SK-N-SH (cell line): Measurements from ENCODE around the gene TMEM116. TPM values are rescaled to one million over a fixed set of nuclear protein-coding genes. Genes with fewer than 3 reads are reported as not detected.

ENCODE experiments used
- CTCF ChIA-PET: fragments of 300-600, 350-600 bp; formaldehyde crosslinking; extraction: SDS; loops from one replicate; lab custom pipeline; 2021; lab: Yijun Ruan, JAX
- POLR2A ChIA-PET: fragments of 350-600 bp; sonication (Branson Sonifier 250); formaldehyde crosslinking; extraction: SDS; loops from one replicate; lab custom pipeline; 2020; ENCODE audit warnings: antibody characterized with exemption, inconsistent platforms; lab: Yijun Ruan, JAX
- DNase-seq: peaks from one replicate; pipeline ENCODE4 v3.0.0; 2012
- H2AFZ ChIP-seq: fragments of 200-600 bp; sonication (generic); 2 replicates; pipeline ENCODE4 v1.8.1; 2016; ENCODE audit warnings: antibody characterized with exemption, mild to moderate bottlenecking, low read depth
- H3F3A ChIP-seq: fragments of 200-600 bp; sonication (generic); replicated peaks from 2 replicates; pipeline ENCODE3; 2016; ENCODE audit warnings: antibody characterized with exemption, mild to moderate bottlenecking; ENCODE audit not compliant: insufficient read depth
- H3K27ac ChIP-seq, 2 experiments: fragments of 200-500 bp in 1 of 2; fragments of 200-600 bp in 1 of 2; sonication (Bioruptor generic) in 1 of 2; sonication (generic), shearing (Covaris generic) in 1 of 2; 2 replicates each; pipeline versions ENCODE4 v1.5.1 to v1.6.1; 2014 to 2016; ENCODE audit warnings: low read depth in 2 of 2, inconsistent platforms in 1 of 2, low read length in 1 of 2, mild to moderate bottlenecking in 1 of 2, mixed read lengths in 1 of 2
- H3K27me3 ChIP-seq: fragments of 200-600 bp; sonication (generic), shearing (Covaris generic); 2 replicates; pipeline ENCODE4 v1.6.1; 2016; ENCODE audit warnings: mixed run types; ENCODE audit not compliant: insufficient read depth
- H3K36me3 ChIP-seq, 2 experiments: fragments of 200-500 bp in 1 of 2; fragments of 200-600 bp in 1 of 2; sonication (Bioruptor generic) in 1 of 2; sonication (generic) in 1 of 2; replicated peaks in 1 of 2; 2 replicates each; pipeline versions ENCODE3 to v1.5.1; 2014 to 2016; ENCODE audit warnings: low read length in 1 of 2, mild to moderate bottlenecking in 1 of 2; ENCODE audit not compliant: insufficient read depth in 2 of 2, control insufficient read depth in 1 of 2
- H3K4me1 ChIP-seq, 2 experiments: fragments of 200-500 bp in 1 of 2; fragments of 200-600 bp in 1 of 2; sonication (Bioruptor generic) in 1 of 2; sonication (generic), shearing (Covaris generic) in 1 of 2; 2 replicates each; pipeline versions ENCODE4 v1.5.1 to v1.6.1; 2014 to 2016; ENCODE audit warnings: low read depth in 1 of 2, low read length in 1 of 2, mixed run types in 1 of 2; ENCODE audit not compliant: insufficient read depth in 2 of 2, control insufficient read depth in 1 of 2
- H3K4me2 ChIP-seq: fragments of 200-600 bp; sonication (generic), shearing (Covaris generic); 2 replicates; pipeline ENCODE4 v1.6.1; 2017; ENCODE audit warnings: mixed run types
- H3K4me3 ChIP-seq, 2 experiments: fragments of 200-500 bp in 1 of 2; fragments of 200-600 bp in 1 of 2; sonication (Bioruptor generic) in 1 of 2; sonication (generic), shearing (Covaris generic) in 1 of 2; 2 replicates each; pipeline versions ENCODE4 v1.5.1 to v1.8.1; 2014 to 2016; ENCODE audit warnings: low read depth in 2 of 2, inconsistent platforms in 1 of 2, low read length in 1 of 2, mild to moderate bottlenecking in 1 of 2, mixed read lengths in 1 of 2, moderate library complexity in 1 of 2
- H3K79me2 ChIP-seq: fragments of 200-600 bp; sonication (generic); 2 replicates; pipeline ENCODE4 v1.8.1; 2017; ENCODE audit warnings: mild to moderate bottlenecking; ENCODE audit not compliant: insufficient read depth
- H3K9ac ChIP-seq: fragments of 200-600 bp; sonication (generic); 2 replicates; pipeline ENCODE4 v1.6.1; 2017; ENCODE audit warnings: mixed run types
- H3K9me2 ChIP-seq: fragments of 200-600 bp; sonication (generic); 2 replicates; pipeline ENCODE4 v1.6.1; 2017; ENCODE audit warnings: mixed run types
- H3K9me3 ChIP-seq: fragments of 200-600 bp; sonication (generic); 2 replicates; pipeline ENCODE4 v1.6.1; 2017; ENCODE audit warnings: mixed run types, mild to moderate bottlenecking, moderate library complexity
- H4K20me1 ChIP-seq: fragments of 200-600 bp; sonication (generic); 2 replicates; pipeline ENCODE4 v1.6.1; 2017; ENCODE audit warnings: mild to moderate bottlenecking, mixed run types; ENCODE audit not compliant: insufficient read depth
- CHD2 ChIP-seq: fragments of 150-350 bp; IDR thresholded peaks from 2 replicates; pipeline ENCODE4 v1.6.1; 2018; ENCODE audit warnings: low read length; ENCODE audit not compliant: partially characterized antibody
- ELF1 ChIP-seq: IDR thresholded peaks from 2 replicates; pipeline ENCODE4 v1.4.0; 2012
- FOSL2 ChIP-seq: IDR thresholded peaks from 2 replicates; pipeline ENCODE4 v1.4.0; 2012; ENCODE audit warnings: low read depth, mild to moderate bottlenecking, moderate library complexity, borderline replicate concordance
- FOXM1 ChIP-seq: IDR thresholded peaks from 2 replicates; pipeline ENCODE4 v1.4.0; 2012; ENCODE audit warnings: low read depth, mild to moderate bottlenecking
- GATA2 ChIP-seq: sonication (generic); formaldehyde crosslinking; IDR thresholded peaks from 2 replicates; pipeline ENCODE4 v1.5.0; 2020; ENCODE audit warnings: mild to moderate bottlenecking, missing genetic modification reagents
- JUND ChIP-seq: IDR thresholded peaks from 2 replicates; pipeline ENCODE4 v1.4.0; 2012
- MEF2A ChIP-seq: IDR thresholded peaks from 2 replicates; pipeline ENCODE4 v1.4.0; 2012; ENCODE audit warnings: low read depth, borderline replicate concordance
- MXI1 ChIP-seq: IDR thresholded peaks from 2 replicates; pipeline ENCODE4 v1.6.1; 2012; ENCODE audit warnings: mild to moderate bottlenecking, low read depth, low read length, improper control_type of control experiment
- POLR2AphosphoS5 ChIP-seq: IDR thresholded peaks from 2 replicates; pipeline ENCODE4 v1.6.1; 2012; ENCODE audit warnings: low read depth, low read length
- RAD21 ChIP-seq: IDR thresholded peaks from 2 replicates; pipeline ENCODE4 v1.6.1; 2012; ENCODE audit warnings: mild to moderate bottlenecking, low read length
- RCOR1 ChIP-seq: fragments of 150-350 bp; IDR thresholded peaks from 2 replicates; pipeline ENCODE4 v1.6.1; 2017; ENCODE audit warnings: antibody characterized with exemption, low read length
- RFX5 ChIP-seq: IDR thresholded peaks from 2 replicates; pipeline ENCODE4 v1.6.1; 2012; ENCODE audit warnings: mild to moderate bottlenecking, improper control_type of control experiment, low read length
- RXRA ChIP-seq: IDR thresholded peaks from 2 replicates; pipeline ENCODE4 v1.4.0; 2012; ENCODE audit warnings: low read depth, mild to moderate bottlenecking, borderline replicate concordance
- SIN3A ChIP-seq: IDR thresholded peaks from 2 replicates; pipeline ENCODE4 v1.6.1; 2012; ENCODE audit warnings: low read depth, mild to moderate bottlenecking, low read length, moderate library complexity, borderline replicate concordance
- SMC3 ChIP-seq: IDR thresholded peaks from 2 replicates; pipeline ENCODE4 v1.6.1; 2012; ENCODE audit warnings: low read depth, low read length, improper control_type of control experiment
- TCF12 ChIP-seq: IDR thresholded peaks from 2 replicates; pipeline ENCODE4 v1.4.0; 2012
- YY1 ChIP-seq: IDR thresholded peaks from 2 replicates; pipeline ENCODE4 v1.4.0; 2012; ENCODE audit warnings: low read depth, mild to moderate bottlenecking
- polyA plus RNA-seq, 3 experiments: library from polyadenylated mRNA; depleted of rRNA; stranded (reverse); fragments of >200 nt; gene quantifications; 2 replicates each; pipeline ENCODE4 v1.2.3, GENCODE V29; 2012
- TF ChIP-seq, protein P1 (sequence below): fragments of 200-600 bp; sonication (generic); IDR thresholded peaks from 2 replicates; pipeline ENCODE4 v1.6.1; 2017; ENCODE audit warnings: antibody characterized with exemption, mild to moderate bottlenecking, moderate library complexity
- TF ChIP-seq, protein P2 (sequence below): IDR thresholded peaks from 2 replicates; pipeline ENCODE4 v1.4.0; 2012; ENCODE audit warnings: low read depth, borderline replicate concordance

TMEM116 gene
- polyA plus RNA-seq, 1 of the 3 experiments (the other 2 are of a cell fraction) = 7.9 TPM

DNA sequence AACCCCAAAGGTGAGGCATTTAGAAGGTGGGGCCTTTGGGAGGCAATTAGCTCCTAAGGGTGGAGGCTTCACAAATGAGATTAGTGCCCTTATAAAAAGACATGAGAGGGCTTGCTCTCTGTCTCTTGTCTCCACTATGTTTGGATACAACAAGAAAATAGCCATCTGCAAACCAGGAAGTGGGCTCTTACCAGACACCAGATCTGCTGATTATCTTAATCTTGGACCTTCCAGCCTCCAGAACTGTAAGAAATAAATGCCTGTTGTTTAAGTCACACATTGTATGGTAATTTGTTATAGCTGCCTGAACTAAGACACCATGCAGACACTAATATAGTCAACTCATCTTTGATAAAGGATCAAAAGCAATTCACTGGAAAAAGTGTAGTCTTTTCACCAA is 34.4 kb downstream of the TMEM116 start:
- Histone ChIP-seq H3K4me3 (no peak overlapping the region), H3K36me3 (peaks cover 0 to 7% of the 10 kb centered on the region in 2 experiments), H2AFZ (no peak overlapping the region), H3K4me2 (no peak overlapping the region), H4K20me1 (no peaks in the 10 kb centered on the region), H3K4me1 (no peaks in the 10 kb centered on the region; a peak in 1 of 4 replicates), H3K9me3 (no peaks in the 10 kb centered on the region), H3K9me2 (no peaks in the 10 kb centered on the region), H3K79me2 (no peaks in the 10 kb centered on the region), H3K9ac (no peak overlapping the region), H3F3A (peaks cover 7% of the 10 kb centered on the region), H3K27ac (no peak overlapping the region), H3K27me3 (no peaks in the 10 kb centered on the region)
- ChIA-PET CTCF (no interaction called here), POLR2A (no interaction called here)
- TF ChIP-seq JUND (no peak), SIN3A (no peak), SMC3 (no peak), FOXM1 (no peak), RAD21 (no peak), CHD2 (no peak), TCF12 (no peak), MXI1 (no peak), MEF2A (no peak), GATA2 (CRISPR knock-in tag) (no peak), FOSL2 (no peak), RFX5 (no peak), ELF1 (no peak), POLR2AphosphoS5 (no peak), RCOR1 (no peak), RXRA (no peak), YY1 (no peak)
- TF ChIP-seq, protein P1, sequence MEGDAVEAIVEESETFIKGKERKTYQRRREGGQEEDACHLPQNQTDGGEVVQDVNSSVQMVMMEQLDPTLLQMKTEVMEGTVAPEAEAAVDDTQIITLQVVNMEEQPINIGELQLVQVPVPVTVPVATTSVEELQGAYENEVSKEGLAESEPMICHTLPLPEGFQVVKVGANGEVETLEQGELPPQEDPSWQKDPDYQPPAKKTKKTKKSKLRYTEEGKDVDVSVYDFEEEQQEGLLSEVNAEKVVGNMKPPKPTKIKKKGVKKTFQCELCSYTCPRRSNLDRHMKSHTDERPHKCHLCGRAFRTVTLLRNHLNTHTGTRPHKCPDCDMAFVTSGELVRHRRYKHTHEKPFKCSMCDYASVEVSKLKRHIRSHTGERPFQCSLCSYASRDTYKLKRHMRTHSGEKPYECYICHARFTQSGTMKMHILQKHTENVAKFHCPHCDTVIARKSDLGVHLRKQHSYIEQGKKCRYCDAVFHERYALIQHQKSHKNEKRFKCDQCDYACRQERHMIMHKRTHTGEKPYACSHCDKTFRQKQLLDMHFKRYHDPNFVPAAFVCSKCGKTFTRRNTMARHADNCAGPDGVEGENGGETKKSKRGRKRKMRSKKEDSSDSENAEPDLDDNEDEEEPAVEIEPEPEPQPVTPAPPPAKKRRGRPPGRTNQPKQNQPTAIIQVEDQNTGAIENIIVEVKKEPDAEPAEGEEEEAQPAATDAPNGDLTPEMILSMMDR = no peak
- DNase-seq = no peak

DNA sequence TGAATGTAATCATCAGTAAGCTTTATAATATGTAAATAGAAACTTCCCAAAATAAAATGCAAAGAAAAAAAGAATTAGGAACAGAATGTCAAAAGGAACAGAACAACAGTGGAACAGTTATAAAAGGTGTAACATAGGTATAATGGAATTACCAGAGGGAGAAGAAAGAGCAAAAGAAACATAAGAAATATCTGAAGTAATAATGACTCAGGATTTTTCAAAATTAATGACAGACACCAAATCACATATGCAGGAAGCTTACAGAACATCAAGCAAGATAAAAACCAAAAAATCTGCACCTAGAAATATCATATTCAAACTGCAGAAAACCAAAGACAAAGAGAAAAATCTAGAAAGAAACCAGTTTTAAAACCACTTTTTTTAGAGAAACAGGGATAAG is 36.1 kb downstream of the TMEM116 start:
- H3K4me3 ChIP-seq = no peak overlapping the region
- H3F3A ChIP-seq = peaks cover 7% of the 10 kb centered on the region
- no peak for DNase-seq
- POLR2A ChIA-PET = no interaction called here
- CTCF ChIA-PET = interaction anchor here (1.1 kb wide), 1 partner anchor 15 kb away, joined by 3 read pairs; no protein-coding TSS in a partner anchor
- H3K36me3 ChIP-seq = peaks cover 0 to 9% of the 10 kb centered on the region in 2 experiments
- H3K9me2 ChIP-seq = no peaks in the 10 kb centered on the region
- H3K27me3 ChIP-seq = no peaks in the 10 kb centered on the region
- H3K27ac ChIP-seq = no peak overlapping the region
- no peaks in the 10 kb centered on the region; a peak in 1 of 4 replicates for H3K4me1 ChIP-seq
- no peak overlapping the region for H3K9ac ChIP-seq
- TF ChIP-seq, protein P2, sequence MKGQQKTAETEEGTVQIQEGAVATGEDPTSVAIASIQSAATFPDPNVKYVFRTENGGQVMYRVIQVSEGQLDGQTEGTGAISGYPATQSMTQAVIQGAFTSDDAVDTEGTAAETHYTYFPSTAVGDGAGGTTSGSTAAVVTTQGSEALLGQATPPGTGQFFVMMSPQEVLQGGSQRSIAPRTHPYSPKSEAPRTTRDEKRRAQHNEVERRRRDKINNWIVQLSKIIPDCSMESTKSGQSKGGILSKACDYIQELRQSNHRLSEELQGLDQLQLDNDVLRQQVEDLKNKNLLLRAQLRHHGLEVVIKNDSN = no peak
- H2AFZ ChIP-seq = no peak overlapping the region
- no peaks in the 10 kb centered on the region for H4K20me1 ChIP-seq
- H3K9me3 ChIP-seq = 0 out of 2 replicates have a peak, but pooled peaks cover 4% of the 10 kb centered on the region
- no peaks in the 10 kb centered on the region for H3K79me2 ChIP-seq
- H3K4me2 ChIP-seq = no peak overlapping the region
